PC-9 (cell line): ENCODE data around the gene OR2AG1. TPM values are rescaled to one million over a fixed set of nuclear protein-coding genes. Genes with fewer than 3 reads are reported as not detected.

ENCODE experiments used
- BruUV-seq: library from RNA; stranded (reverse); fragments of 400-500 nt; replicated peaks from 2 replicates; lab custom pipeline; 2021; lab: Mats Ljungman, UMichigan
- CTCF ChIA-PET: fragments of 300-600 bp; sonication (Branson Sonifier 250); formaldehyde crosslinking; loops from one replicate; lab custom pipeline; 2022; ENCODE audit warnings: antibody characterized with exemption; lab: Charles Lee
- POLR2A ChIA-PET: fragments of 300-600 bp; sonication (Branson Sonifier 250); formaldehyde crosslinking; loops from one replicate; lab custom pipeline; 2022; ENCODE audit warnings: antibody characterized with exemption; ENCODE audit not compliant: unreplicated experiment; lab: Charles Lee
- DNase-seq, 2 experiments: peaks; one replicate each; pipeline versions ENCODE4 v3.0.0 to v3.0.0-alpha.2; 2015 to 2022; ENCODE audit warnings: mixed read lengths in 1 of 2
- H2AFZ ChIP-seq: fragments of 200-600 bp; sonication (generic); 2 replicates; pipeline ENCODE4 v1.8.1; 2017; ENCODE audit warnings: antibody characterized with exemption
- H3F3A ChIP-seq: fragments of 200-600 bp; sonication (generic); 2 replicates; pipeline ENCODE4 v1.8.1; 2017; ENCODE audit warnings: antibody characterized with exemption, mild to moderate bottlenecking, low read depth; ENCODE audit not compliant: insufficient read depth
- H3K27ac ChIP-seq: fragments of 200-600 bp; sonication (generic); 2 replicates; pipeline ENCODE4 v1.6.1; 2016; ENCODE audit warnings: mixed run types
- H3K27me3 ChIP-seq: fragments of 200-600 bp; sonication (generic); 2 replicates; pipeline ENCODE4 v1.6.1; 2016; ENCODE audit warnings: low read depth, mixed run types; ENCODE audit not compliant: insufficient read depth
- H3K36me3 ChIP-seq: fragments of 200-600 bp; sonication (generic); 2 replicates; pipeline ENCODE4 v1.6.1; 2016; ENCODE audit warnings: low read depth, mixed run types
- H3K4me1 ChIP-seq: fragments of 200-600 bp; sonication (generic); replicated peaks from 2 replicates; pipeline ENCODE4 v1.6.1; 2016; ENCODE audit warnings: mixed run types; ENCODE audit not compliant: insufficient read depth
- H3K4me2 ChIP-seq: fragments of 200-600 bp; sonication (generic); 2 replicates; pipeline ENCODE4 v1.6.1; 2017; ENCODE audit warnings: mixed run types
- H3K4me3 ChIP-seq: fragments of 200-600 bp; sonication (generic); 2 replicates; pipeline ENCODE4 v1.6.1; 2016; ENCODE audit warnings: mixed run types
- H3K79me2 ChIP-seq: fragments of 200-600 bp; sonication (generic); 2 replicates; pipeline ENCODE4 v1.6.1; 2017; ENCODE audit warnings: low read depth, mixed run types
- H3K9me2 ChIP-seq: fragments of 200-600 bp; sonication (generic); 2 replicates; pipeline ENCODE4 v1.8.1; 2017; ENCODE audit warnings: mild to moderate bottlenecking; ENCODE audit not compliant: insufficient read depth
- H3K9me3 ChIP-seq: fragments of 200-600 bp; sonication (generic); 2 replicates; pipeline ENCODE4 v1.8.1; 2016; ENCODE audit warnings: low read depth; ENCODE audit not compliant: insufficient read depth
- H4K20me1 ChIP-seq: fragments of 200-600 bp; sonication (generic); 2 replicates; pipeline ENCODE4 v1.8.1; 2017; ENCODE audit not compliant: insufficient read depth
- EZH2 ChIP-seq: fragments of 200-600 bp; sonication (generic); IDR thresholded peaks from 2 replicates; pipeline ENCODE4 v1.8.0; 2017; ENCODE audit warnings: antibody characterized with exemption, low read depth
- intact Hi-C: fragments of 100-400 bp; cut with micrococcal nuclease; formaldehyde crosslinking; loops from one replicate; pipeline ENCODE4 v1.10.0; 2022; ENCODE audit not compliant: unreplicated experiment
- total RNA-seq: library from RNA; stranded (reverse); gene quantifications from 2 replicates; pipeline ENCODE4 v1.2.3, GENCODE V29; 2021
- TF ChIP-seq, protein P1 (sequence below): fragments of 200-600 bp; sonication (generic); conservative IDR thresholded peaks from 2 replicates; pipeline ENCODE4 v1.6.1; 2017; ENCODE audit warnings: mixed run types, antibody characterized with exemption, mild to moderate bottlenecking, moderate library complexity

OR2AG1 gene
- total RNA-seq, 1 experiment from 2014 or later: not detected

DNA sequence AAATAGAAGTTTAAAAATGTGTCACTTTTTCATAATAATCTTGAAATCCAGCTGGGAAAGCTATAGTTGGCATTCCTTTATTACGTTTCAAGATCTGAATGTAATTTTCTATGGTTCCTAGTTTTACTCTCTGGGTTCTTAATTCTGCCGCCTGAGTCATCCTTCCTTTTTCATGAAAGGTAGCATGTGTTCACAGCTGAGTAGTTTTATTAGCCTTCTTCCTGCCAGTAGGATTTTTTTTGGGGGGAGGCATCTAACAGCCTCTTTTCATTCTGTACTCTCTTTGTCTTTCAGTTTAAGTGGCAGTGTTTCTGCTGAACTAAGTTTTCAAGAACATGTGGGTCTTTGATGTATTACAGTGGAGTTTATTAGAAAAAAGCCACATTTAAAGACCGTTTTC is 47.5 kb upstream of the OR2AG1 start:
- intact Hi-C loops: no loop called here
- no peak overlapping the region for H3K4me3 ChIP-seq
- no peak overlapping the region for H3K4me2 ChIP-seq
- no peaks in the 10 kb centered on the region for H3K27me3 ChIP-seq
- no peaks in the 10 kb centered on the region for H3K9me2 ChIP-seq
- H2AFZ ChIP-seq: no peak overlapping the region
- no peak overlapping the region for H3K27ac ChIP-seq
- DNase-seq: no peak
- BruUV-seq: no TSS peak
- TF ChIP-seq EZH2: no peak
- TF ChIP-seq, protein P1, sequence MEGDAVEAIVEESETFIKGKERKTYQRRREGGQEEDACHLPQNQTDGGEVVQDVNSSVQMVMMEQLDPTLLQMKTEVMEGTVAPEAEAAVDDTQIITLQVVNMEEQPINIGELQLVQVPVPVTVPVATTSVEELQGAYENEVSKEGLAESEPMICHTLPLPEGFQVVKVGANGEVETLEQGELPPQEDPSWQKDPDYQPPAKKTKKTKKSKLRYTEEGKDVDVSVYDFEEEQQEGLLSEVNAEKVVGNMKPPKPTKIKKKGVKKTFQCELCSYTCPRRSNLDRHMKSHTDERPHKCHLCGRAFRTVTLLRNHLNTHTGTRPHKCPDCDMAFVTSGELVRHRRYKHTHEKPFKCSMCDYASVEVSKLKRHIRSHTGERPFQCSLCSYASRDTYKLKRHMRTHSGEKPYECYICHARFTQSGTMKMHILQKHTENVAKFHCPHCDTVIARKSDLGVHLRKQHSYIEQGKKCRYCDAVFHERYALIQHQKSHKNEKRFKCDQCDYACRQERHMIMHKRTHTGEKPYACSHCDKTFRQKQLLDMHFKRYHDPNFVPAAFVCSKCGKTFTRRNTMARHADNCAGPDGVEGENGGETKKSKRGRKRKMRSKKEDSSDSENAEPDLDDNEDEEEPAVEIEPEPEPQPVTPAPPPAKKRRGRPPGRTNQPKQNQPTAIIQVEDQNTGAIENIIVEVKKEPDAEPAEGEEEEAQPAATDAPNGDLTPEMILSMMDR: no peak
- CTCF ChIA-PET: no interaction called here
- no peaks in the 10 kb centered on the region for H3K4me1 ChIP-seq
- H3F3A ChIP-seq: no peaks in the 10 kb centered on the region
- no peaks in the 10 kb centered on the region for H3K36me3 ChIP-seq
- POLR2A ChIA-PET: no interaction called here
- no peaks in the 10 kb centered on the region for H3K9me3 ChIP-seq
- H4K20me1 ChIP-seq: no peaks in the 10 kb centered on the region
- no peaks in the 10 kb centered on the region for H3K79me2 ChIP-seq

DNA sequence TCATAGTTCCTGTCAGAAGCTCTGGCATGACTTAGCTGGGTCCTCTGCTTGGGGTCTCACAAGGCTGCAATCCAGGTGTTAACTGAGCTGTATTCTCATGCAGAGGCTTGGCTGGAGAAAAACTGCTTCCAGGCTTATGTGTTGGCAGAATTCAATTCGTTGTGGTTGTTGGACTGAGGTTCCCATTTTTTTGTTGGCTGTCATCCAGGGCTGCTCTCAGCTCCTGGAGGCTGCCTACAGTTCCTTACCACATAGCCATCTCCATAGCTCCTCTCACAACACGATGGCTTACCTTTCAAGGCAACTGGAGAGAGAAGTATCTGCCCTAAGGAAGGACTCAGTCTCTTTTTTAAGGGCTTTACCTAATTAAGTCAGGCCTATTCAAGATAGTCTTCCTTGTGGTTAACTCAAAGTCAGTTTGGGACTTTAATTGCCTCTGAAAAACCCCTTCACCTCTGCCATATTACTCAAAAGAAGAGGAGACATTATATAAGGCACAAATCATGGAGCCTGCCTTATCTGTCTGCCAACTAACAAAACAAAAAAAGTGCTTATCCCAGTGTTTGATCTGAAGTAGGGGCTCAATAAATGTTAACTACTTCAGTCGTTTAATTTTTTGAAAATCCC is 46.2 kb upstream of the OR2AG1 start:
- H3F3A ChIP-seq: no peaks in the 10 kb centered on the region
- no peak overlapping the region for H3K4me2 ChIP-seq
- no peaks in the 10 kb centered on the region for H3K9me3 ChIP-seq
- no peaks in the 10 kb centered on the region for H4K20me1 ChIP-seq
- no peak overlapping the region for H3K27ac ChIP-seq
- H3K9me2 ChIP-seq: no peaks in the 10 kb centered on the region
- ChIA-PET POLR2A (no interaction called here), CTCF (no interaction called here)
- no peak overlapping the region for H3K4me3 ChIP-seq
- H3K4me1 ChIP-seq: no peaks in the 10 kb centered on the region
- no peaks in the 10 kb centered on the region for H3K27me3 ChIP-seq
- TF ChIP-seq, protein P1: no peak
- TF ChIP-seq EZH2: no peak
- no peaks in the 10 kb centered on the region for H3K79me2 ChIP-seq
- no TSS peak for BruUV-seq
- no peak overlapping the region for H2AFZ ChIP-seq
- DNase-seq: no peak
- intact Hi-C loops: no loop called here
- H3K36me3 ChIP-seq: no peaks in the 10 kb centered on the region

DNA sequence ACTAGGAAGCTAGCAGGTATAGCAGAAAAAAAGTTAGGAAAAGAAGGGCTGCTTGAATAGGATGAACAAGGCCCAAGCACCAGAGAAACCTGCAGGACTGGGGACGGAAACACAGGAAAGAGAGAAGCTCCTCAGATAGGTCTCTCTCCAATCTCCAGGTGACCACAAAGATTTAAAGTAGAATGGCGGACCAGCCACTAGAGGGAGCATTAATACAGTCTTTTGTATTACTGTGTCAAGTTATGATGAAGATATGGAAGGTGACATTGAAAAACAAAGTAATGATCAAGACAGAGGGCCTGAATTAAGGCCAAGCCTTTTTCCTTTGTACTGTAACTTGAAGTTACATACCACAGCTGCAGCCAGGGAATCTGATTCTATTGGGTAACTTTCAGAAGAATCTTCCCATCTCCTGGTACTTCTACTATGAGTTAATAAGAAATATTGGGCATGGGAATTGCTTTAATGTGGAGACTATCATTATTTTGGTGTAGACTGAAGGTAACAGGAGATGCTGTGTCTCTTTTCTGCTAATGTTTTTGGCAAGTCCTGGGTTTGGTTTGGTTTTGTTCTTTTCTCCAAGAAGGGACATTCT is 44.9 kb upstream of the OR2AG1 start:
- H3K4me1 ChIP-seq: no peaks in the 10 kb centered on the region
- DNase-seq: peak; percentile 8 to 36
- H3K4me2 ChIP-seq: no peak overlapping the region
- no peaks in the 10 kb centered on the region for H3K9me3 ChIP-seq
- no peak overlapping the region for H3K4me3 ChIP-seq
- H3K27ac ChIP-seq: no peak overlapping the region
- H3K79me2 ChIP-seq: no peaks in the 10 kb centered on the region
- no TSS peak for BruUV-seq
- TF ChIP-seq, protein P1: peak; percentile 66
- no peak for TF ChIP-seq EZH2
- no peak overlapping the region for H2AFZ ChIP-seq
- POLR2A ChIA-PET: no interaction called here
- no peaks in the 10 kb centered on the region for H3F3A ChIP-seq
- CTCF ChIA-PET: interaction anchor here (0.9 kb wide), 1 partner anchor 37 kb away, joined by 3 read pairs; no protein-coding TSS in a partner anchor
- H3K27me3 ChIP-seq: no peaks in the 10 kb centered on the region
- no peaks in the 10 kb centered on the region for H3K9me2 ChIP-seq
- H4K20me1 ChIP-seq: no peaks in the 10 kb centered on the region
- intact Hi-C loops: no loop called here
- no peaks in the 10 kb centered on the region for H3K36me3 ChIP-seq
